Choroid plexus epithelial cell (primary cell): ENCODE data around the gene TNRC6C.
"Not testable (repeated sequence)": the region's sequence is repeated elsewhere in the genome, so short reads cannot be mapped to it uniquely, and the experiment has no call there.

Source experiments
- DNase-seq: peaks from one replicate; pipeline ENCODE4 v3.0.0-alpha.2; 2010; ENCODE audit warnings: low read depth
- H3K4me3 ChIP-seq: 2 replicates; pipeline ENCODE4 v1.5.1; 2011; ENCODE audit warnings: low read depth, mild to moderate bottlenecking, control low read depth, low read length, moderate library complexity
- CTCF ChIP-seq: conservative IDR thresholded peaks from 2 replicates; pipeline ENCODE4 v1.5.1; 2011; ENCODE audit warnings: low read depth, mild to moderate bottlenecking, control low read depth, inconsistent platforms, low read length, moderate library complexity

The TNRC6C gene

GRCh38 chr17:77930780-77931768 is 27.4 kb upstream of the TNRC6C start:
- no peak for DNase-seq
- no peak overlapping the region for H3K4me3 ChIP-seq
- TF ChIP-seq CTCF = no peak

- no peak for TF ChIP-seq CTCF
These were observed 24.6 kb upstream of the TNRC6C start for GRCh38 chr17:77933777-77934398.

GRCh38 chr17:77935121-77935571 is 23.4 kb upstream of the TNRC6C start:
- no peak overlapping the region for H3K4me3 ChIP-seq
- no peak for DNase-seq
- TF ChIP-seq CTCF = no peak

More at GRCh38 chr17:77933777-77934398, 24.6 kb upstream of the TNRC6C start:
- DNase-seq = no peak
- H3K4me3 ChIP-seq = no peak overlapping the region

- DNase-seq, H3K4me3 ChIP-seq: not testable (repeated sequence)
These were observed 22.8 kb upstream of the TNRC6C start for GRCh38 chr17:77935744-77936143.

- no peak for DNase-seq
- no peak for TF ChIP-seq CTCF
- no peak overlapping the region for H3K4me3 ChIP-seq
These were observed 21.6 kb upstream of the TNRC6C start for GRCh38 chr17:77936881-77937280.

GRCh38 chr17:77941004-77941403 is 17.5 kb upstream of the TNRC6C start:
- no peak for DNase-seq
- H3K4me3 ChIP-seq = no peak overlapping the region
- TF ChIP-seq CTCF = no peak

- DNase-seq = no peak
- TF ChIP-seq CTCF = no peak
- no peak overlapping the region for H3K4me3 ChIP-seq
These were observed 16.2 kb upstream of the TNRC6C start for GRCh38 chr17:77942112-77942988.
